Neuron (in vitro differentiated cells): Measurements from ENCODE around the gene EXOC6B.
A peak's percentile ranks its signal among the peaks of the same experiment; 100 is the strongest.

Source experiments
- H2AFZ ChIP-seq: one replicate; pipeline ENCODE4 v1.6.1; 2013; ENCODE audit warnings: low read depth, mild to moderate bottlenecking, inconsistent platforms, low read length, moderate library complexity
- H3K27me3 ChIP-seq: one replicate; pipeline ENCODE4 v1.6.1; 2013; ENCODE audit warnings: low read length; ENCODE audit not compliant: insufficient read depth
- H3K36me3 ChIP-seq: one replicate; pipeline ENCODE4 v1.6.1; 2013; ENCODE audit warnings: low read length; ENCODE audit not compliant: insufficient read depth
- H3K4me1 ChIP-seq: one replicate; pipeline ENCODE4 v1.6.1; 2013; ENCODE audit warnings: low read length; ENCODE audit not compliant: insufficient read depth
- H3K4me3 ChIP-seq: 2 replicates; pipeline ENCODE4 v1.5.1; 2013; ENCODE audit warnings: mild to moderate bottlenecking, low read length, moderate library complexity
- H3K9me3 ChIP-seq: one replicate; pipeline ENCODE4 v1.6.1; 2013; ENCODE audit warnings: low read length

The EXOC6B gene

DNA sequence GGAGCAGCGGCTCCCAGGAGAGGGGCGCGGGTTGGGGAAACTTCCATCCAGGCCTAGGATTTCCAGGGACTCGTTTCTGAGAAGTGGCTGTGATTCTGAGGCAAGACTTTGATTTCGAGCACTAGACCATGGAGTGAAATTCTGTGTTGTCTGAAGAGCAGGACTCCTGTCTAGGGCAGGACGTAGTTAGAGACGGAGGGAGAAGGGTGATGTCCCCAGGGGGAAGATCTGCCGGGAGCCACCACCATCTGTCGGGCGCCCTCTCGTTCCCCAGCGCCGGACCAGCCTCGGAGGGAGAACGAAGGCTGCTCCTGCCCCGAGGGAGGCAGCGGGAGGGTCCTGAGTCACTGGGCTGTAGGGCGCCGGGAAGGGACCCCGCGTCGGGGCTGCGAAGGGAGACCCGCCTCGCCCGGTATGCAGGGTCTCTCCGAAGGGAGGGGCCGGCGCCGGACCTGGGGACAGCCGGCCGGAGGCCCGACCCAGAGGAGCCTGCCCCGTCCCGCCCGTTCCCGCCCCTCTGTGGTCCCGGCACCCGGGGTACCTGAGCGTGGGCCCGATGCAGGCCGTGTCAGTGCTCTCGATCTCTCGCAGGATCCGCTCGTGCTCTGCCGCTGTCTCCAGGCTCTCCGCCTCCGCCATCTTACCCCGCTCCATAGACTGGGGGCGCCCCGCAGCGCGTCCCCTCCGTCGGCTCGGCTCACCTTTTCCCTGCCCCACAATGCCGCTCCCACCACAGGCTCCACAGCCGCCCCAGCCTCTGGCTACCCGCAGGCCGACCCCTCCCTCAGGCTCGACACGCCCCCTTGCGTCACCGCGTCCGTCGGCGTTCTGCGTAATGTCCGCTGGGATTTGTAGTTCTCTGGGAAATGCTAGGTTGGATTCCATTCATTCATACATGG, at the start of gene EXOC6B:
EXOC6B (minus strand) TSS at position 777 of the 899 bp plus-strand sequence.
- peaks cover 3% of the 10 kb centered on the region for H3K27me3 ChIP-seq
- H3K36me3 ChIP-seq, result no peaks in the 10 kb centered on the region
- H3K4me3 ChIP-seq, result peak within 1 kb of the TSS; percentile 68
- peak within 1 kb of the TSS; percentile 71 for H2AFZ ChIP-seq
- H3K4me1 ChIP-seq, result peaks cover 7% of the 10 kb centered on the region
- no peaks in the 10 kb centered on the region for H3K9me3 ChIP-seq

DNA sequence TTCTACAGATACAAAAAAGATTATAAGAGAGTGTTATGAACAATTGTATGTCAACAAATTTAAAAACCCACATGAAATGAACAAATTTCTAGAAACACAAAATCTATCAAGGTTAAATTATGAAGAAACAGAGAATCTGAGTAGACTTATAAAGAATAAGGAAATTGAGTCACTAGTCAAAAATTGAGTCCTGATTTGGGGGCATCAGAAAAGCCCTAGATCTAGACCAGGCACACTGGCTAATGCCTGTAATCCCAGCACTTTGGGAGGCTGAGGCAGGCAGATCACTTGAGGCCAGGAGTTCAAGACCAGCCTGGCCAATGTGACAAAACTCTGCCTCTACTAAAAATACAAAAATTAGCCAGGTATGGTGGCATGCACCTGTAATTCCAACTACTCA, 46.0 kb upstream of the EXOC6B start:
- Histone ChIP-seq H2AFZ (no peak overlapping the region), H3K4me3 (no peak overlapping the region), H3K27me3 (peaks cover 2% of the 10 kb centered on the region), H3K4me1 (no peaks in the 10 kb centered on the region), H3K36me3 (no peaks in the 10 kb centered on the region), H3K9me3 (no peaks in the 10 kb centered on the region)

DNA sequence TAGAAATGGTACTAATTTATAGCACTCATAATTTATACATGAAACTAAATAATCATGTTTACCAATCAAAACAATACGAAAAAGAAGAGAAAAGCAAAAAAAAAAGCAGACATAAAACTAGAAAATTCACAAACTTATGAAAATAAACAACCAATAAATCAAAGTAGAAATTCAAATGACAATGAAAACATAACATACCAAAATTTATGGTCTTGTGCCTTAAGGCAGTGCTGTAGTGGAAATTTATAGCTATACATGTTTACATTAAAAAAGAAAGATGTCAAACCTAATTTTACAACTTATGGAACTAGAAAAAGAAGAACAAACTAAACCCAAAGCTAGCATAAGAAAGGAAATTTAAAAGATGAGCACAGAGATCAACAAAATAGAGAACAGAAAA, 45.2 kb upstream of the EXOC6B start:
- Histone ChIP-seq H2AFZ (no peak overlapping the region), H3K36me3 (no peaks in the 10 kb centered on the region), H3K27me3 (peaks cover 2% of the 10 kb centered on the region), H3K4me3 (no peak overlapping the region), H3K9me3 (no peaks in the 10 kb centered on the region), H3K4me1 (no peaks in the 10 kb centered on the region)

DNA sequence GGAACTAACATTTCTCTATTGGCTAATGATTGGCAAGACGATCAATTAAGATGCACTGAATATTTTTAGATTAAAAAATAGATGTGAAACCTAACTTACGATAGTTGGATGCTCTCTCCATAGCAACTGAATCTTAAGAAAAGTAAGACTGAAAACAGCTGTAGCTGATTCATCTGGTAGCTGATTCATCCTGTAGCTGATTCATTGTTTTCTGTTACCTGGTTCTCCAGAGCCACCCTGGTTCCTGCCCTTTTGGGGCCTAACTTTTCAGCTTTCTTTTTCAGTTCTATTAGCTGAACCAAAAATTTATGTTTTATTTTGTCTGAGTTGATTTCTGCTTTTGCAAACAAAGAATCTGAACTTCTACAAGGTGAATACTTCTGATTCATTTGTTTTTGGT, 38.7 kb upstream of the EXOC6B start:
- H3K4me3 ChIP-seq, result no peak overlapping the region
- H3K4me1 ChIP-seq, result peaks cover 3% of the 10 kb centered on the region
- no peaks in the 10 kb centered on the region for H3K36me3 ChIP-seq
- H3K27me3 ChIP-seq, result peaks cover 3% of the 10 kb centered on the region
- H2AFZ ChIP-seq, result no peak overlapping the region
- no peaks in the 10 kb centered on the region for H3K9me3 ChIP-seq

DNA sequence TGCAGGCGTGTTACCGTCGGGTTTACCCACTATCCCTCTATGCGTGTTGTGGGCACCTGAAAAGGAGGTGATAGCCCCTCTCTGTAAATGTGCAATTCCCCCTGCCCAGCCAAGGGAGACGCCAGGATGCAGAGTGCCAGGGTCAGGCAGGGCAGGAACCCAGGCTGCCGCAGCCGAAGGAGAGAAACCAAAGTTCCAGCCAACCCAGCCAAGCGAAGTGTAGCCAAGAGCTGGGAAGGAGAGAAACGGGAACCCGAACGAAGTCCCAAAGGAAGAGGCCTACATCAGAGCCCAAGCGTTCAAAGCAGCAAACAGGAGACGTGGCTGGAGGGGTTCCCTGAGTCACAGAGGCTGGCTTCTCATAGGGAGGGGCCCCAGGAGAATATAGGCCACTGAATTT, 37.2 kb upstream of the EXOC6B start:
- H3K4me1 ChIP-seq, result peaks cover 3% of the 10 kb centered on the region
- no peaks in the 10 kb centered on the region for H3K36me3 ChIP-seq
- H2AFZ ChIP-seq, result peak overlapping the region; percentile 47
- no peaks in the 10 kb centered on the region for H3K9me3 ChIP-seq
- H3K27me3 ChIP-seq, result peaks cover 3% of the 10 kb centered on the region
- peak overlapping the region; percentile 15 for H3K4me3 ChIP-seq

DNA sequence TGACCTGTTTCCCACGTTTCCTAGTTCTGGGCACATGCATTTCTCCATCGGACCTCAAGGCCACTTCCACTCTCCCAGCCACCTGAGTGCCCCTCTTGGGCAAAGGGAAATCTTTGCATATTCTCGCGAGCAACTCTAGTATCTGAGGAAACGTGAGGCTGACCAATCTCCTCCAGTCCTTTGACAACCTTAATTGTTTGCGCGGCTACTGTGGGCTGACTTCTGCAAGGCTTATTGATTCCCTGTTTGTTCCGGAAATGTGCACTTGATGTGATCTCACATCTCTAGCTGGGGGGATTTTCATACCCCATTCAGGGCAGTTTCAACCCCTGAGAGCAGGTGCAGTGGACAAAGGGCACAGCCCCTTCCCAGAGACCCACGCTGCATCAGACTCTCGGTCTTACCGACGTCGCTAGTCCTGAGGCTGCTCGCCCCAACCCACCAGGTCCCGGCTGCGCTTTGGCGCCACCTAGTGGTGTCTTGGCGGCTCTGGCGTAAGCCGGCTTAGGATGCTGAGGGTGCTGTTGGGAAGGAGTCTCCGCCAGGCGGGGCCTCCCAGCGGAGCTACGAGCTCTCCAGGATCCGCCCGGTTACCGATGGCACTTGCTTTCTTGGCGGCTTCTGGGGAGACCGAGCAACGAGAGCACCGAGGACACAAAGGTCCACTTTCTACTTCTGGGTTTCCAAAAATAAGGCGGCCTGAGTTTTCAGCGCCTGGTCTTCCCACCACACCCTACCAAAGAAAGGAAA, 36.6 kb upstream of the EXOC6B start:
- Histone ChIP-seq H2AFZ (peak overlapping the region; percentile 47), H3K4me1 (peaks cover 3% of the 10 kb centered on the region), H3K4me3 (peak overlapping the region; percentile 28), H3K36me3 (no peaks in the 10 kb centered on the region), H3K27me3 (peaks cover 6% of the 10 kb centered on the region), H3K9me3 (no peaks in the 10 kb centered on the region)

DNA sequence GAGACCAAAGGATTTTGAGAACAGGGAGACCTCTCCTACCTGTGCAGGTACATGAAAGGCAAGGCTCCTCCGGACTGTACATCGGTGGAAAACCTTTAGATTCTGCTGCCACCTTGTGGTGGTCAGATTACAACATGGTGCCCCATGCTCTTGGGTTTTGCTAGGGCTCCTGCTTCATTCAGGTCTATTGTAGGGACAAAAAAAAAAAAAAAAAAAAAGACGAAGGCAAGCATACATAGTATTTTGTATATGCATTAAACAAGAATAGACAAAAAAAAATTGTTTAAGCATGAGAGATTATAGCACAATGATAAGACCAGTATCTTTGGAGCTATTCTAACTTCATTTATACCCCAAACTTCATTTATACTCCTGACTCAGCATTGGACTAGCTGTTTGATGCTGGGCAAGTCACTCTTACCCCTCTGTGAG, 34.0 kb upstream of the EXOC6B start:
- H3K4me3 ChIP-seq, result no peak overlapping the region
- H3K9me3 ChIP-seq, result no peaks in the 10 kb centered on the region
- peaks cover 3% of the 10 kb centered on the region for H3K4me1 ChIP-seq
- H3K36me3 ChIP-seq, result no peaks in the 10 kb centered on the region
- no peak overlapping the region for H2AFZ ChIP-seq
- H3K27me3 ChIP-seq, result peaks cover 7% of the 10 kb centered on the region

DNA sequence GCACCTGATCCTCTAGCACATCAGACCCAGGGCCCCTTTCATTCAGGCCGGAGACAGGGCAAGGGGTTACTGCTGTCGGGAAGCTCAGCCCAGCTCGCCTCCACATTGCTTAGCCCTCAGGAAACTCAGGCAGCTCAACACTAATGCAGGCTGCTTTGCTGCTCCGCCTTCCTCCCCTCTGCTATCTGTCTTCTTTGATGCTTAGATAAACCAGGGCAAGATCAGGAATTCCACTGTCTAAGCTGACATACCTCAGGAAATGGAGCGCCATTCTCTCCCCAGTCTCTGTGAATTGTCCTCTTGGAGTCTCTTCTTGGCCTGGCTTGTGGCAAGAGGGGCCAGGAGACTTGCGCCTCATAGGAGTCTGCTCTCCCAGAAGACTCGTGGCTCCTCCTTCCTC, 25.5 kb upstream of the EXOC6B start:
- Histone ChIP-seq H3K27me3 (peaks cover 8% of the 10 kb centered on the region), H3K4me1 (no peaks in the 10 kb centered on the region), H3K4me3 (no peak overlapping the region)

DNA sequence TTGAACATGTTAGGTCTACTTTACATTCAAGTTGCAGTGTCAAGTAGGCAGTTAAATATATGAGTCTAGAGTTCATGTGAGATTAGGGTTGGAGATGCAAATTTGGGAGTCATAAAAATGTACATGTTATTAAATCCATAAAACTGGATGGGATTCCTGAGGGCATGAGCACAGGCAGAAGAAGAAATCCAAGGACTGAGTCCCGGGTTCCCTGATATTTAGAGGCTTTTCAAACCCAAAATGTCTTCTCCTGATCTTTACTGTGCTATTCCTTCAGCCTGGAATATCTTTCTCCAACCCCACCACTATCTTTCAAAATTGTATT, 23.3 kb upstream of the EXOC6B start:
- H3K9me3 ChIP-seq, result no peaks in the 10 kb centered on the region
- H3K4me1 ChIP-seq, result no peaks in the 10 kb centered on the region
- peaks cover 8% of the 10 kb centered on the region for H3K27me3 ChIP-seq
- no peak overlapping the region for H2AFZ ChIP-seq
- H3K36me3 ChIP-seq, result no peaks in the 10 kb centered on the region
- H3K4me3 ChIP-seq, result no peak overlapping the region

More for the DNA sequence above, 25.5 kb upstream of the EXOC6B start:
- Histone ChIP-seq H2AFZ (no peak overlapping the region), H3K36me3 (no peaks in the 10 kb centered on the region), H3K9me3 (no peaks in the 10 kb centered on the region)

DNA sequence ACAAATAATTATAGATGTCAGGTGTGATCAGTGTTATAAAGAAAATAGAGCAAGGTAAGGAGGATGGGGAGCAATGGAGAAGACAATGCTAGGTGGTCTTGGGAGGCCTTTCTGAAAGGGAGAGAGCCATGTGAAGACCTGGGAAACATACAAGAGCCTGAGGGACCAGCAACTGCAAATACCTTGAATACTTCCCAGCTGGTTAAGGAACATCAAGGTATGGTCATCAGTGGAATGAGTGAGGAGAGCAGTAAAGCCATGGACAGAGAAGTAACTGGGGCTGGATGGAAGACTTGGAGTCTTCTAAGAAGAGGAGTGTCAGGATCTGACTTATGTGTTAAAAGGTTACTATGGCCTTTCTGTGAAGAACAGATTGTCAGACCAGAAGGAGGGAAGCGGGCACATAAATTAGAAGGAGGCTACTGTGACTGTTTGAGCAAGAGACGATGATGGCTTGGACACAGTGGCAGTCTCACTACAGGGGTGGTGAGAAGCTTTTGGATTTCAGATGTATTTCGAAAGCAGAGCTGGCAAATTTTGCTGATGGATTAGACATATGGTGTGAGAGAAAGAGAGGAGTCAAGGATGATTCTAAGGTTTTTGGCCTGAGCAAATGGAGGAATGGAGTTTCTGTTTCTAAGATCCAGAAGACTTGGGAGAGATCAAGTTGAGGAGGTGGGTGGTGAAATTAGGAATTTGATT, 22.8 kb upstream of the EXOC6B start:
- Histone ChIP-seq H2AFZ (no peak overlapping the region), H3K27me3 (peaks cover 8% of the 10 kb centered on the region), H3K4me3 (no peak overlapping the region), H3K9me3 (no peaks in the 10 kb centered on the region), H3K4me1 (no peaks in the 10 kb centered on the region), H3K36me3 (no peaks in the 10 kb centered on the region)

DNA sequence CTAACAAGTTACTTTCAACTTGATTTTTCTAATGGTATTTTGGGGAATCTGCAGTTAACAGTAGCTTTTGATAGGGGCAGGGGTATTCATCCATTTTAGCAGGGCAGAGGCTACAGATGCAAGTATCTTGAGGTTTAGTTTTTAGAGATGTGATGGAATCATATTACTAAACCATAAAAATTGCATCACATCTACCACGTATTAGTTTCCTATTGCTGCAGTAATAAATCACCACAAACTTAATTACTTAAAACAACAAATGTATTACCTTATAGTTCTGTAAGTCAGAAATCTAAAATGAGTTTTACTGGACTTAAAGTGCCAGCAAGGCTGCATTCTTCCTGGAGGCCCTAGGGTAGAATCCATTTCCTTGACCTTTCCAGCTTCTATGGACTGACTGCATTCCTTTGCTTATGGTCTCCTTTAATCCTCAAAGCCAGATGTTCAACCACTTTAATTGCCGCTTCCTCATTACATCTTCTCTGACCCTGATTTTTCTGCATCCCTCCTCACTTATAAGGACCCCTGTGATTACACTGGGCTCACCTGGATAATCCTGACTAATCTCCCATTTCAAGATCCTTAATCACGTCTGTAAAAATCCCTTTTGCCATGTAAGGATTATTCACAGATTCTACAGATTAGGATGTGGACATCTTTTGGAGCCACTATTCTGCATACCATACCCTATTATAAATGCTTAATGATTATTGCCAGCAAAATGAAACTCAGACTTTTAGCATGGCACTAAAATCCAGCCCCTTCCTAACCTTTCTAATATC, 21.9 kb upstream of the EXOC6B start:
- Histone ChIP-seq H3K4me3 (no peak overlapping the region), H3K36me3 (no peaks in the 10 kb centered on the region), H3K27me3 (peaks cover 8% of the 10 kb centered on the region), H3K9me3 (no peaks in the 10 kb centered on the region), H2AFZ (no peak overlapping the region), H3K4me1 (no peaks in the 10 kb centered on the region)

DNA sequence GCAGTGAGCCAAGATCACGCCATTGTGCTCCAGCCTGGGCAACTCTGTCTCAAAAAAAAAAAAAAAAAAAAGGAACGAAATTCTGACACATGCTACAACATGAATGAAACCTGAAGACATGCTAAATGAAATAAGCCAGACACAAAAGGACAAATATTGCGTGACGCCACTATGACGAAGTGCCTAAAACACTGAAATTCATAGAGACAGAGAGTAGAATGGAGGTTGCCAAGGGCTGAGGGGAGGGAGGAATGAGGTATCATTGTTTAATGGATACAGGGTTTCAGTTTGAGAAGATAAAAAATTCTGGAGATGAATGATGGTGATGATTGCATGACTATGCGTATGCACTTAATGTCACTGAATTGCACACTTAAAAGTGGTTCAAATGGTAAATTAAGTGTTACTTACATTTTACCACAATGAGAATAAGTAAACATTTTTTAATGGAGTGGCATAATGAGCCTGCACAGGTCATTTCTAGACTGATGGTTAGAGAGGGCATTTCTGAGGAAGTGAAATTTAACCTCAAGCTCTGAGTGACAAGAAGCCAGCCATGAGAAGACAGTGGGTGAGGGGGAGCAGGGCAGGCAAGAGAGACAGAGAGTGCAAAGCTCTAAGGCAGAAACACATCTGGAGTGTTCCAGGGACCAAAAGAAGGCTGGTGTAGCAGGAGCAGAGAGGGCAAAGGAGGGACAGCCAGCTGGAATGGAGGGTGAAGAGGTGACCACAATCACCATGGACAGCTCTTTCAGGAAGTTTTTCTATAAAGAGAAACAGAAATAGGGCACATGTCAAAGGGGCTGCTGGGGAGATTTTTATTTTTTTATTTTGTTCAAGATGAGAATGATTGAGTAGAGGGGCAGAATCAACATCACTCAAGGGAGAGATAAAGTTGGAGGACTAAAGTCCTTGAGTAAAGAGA, 20.6 kb upstream of the EXOC6B start:
- peaks cover 10% of the 10 kb centered on the region for H3K27me3 ChIP-seq
- no peaks in the 10 kb centered on the region for H3K4me1 ChIP-seq
- H3K4me3 ChIP-seq, result no peak overlapping the region
- H3K36me3 ChIP-seq, result no peaks in the 10 kb centered on the region
- H3K9me3 ChIP-seq, result no peaks in the 10 kb centered on the region
- no peak overlapping the region for H2AFZ ChIP-seq
